ENCODE data around the gene KCNQ1.

DNA sequence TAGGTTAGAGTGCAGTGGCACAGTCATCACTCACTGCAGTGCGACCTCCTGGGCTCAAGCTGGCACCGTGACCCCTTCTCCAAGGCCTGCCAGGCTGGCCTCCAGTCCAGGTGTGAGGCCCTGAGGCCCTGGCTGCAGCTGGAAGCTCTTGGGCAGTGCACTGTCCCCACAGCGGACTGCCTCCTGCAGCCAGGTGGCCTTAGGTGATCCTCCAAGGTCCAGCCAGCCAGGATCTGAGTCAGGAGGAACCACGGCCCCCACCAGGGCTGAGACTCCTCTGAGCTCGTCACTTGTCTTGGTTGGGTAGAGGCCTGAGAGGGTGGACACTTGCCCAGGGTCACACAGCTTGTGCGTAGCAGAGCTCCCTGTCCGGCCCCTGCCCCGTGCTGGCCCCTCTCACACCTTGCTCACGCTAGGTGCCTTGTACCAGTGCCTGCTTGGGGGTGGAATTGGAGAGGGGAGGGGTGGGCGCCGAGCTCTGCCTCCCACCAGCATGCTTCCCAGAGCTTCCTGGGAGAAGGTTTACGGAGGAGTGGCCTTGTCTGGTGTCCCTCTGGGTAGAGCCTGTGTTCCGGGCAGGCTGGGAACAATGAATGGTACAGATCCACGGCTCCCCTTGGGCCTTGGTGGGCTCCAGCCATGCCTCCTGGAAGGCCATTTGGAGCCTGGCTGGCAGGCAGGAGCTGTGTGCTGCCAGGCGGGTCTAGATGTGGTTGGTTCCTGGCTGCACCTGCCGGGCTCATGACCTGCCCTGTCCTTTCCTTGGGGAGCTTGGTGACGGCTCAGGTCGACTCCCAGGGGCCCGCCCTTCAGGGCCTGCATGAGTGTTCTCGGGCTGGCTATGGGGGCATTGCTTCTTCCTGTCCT, 20.6 kb downstream of the KCNQ1 start:
- TF ChIP-seq POLR2A (IDR thresholded peaks at IDR 0.05; ENCODE audit: low read depth, low read length) (no peak), POLR2AphosphoS5 (IDR thresholded peaks at IDR 0.05; ENCODE audit: low read depth, low read length) (no peak), TAF1 (IDR thresholded peaks at IDR 0.05; ENCODE audit: low read depth, low read length) (no peak), POU2F2 (IDR thresholded peaks at IDR 0.05; ENCODE audit: low read depth, low read length) (no peak), SPI1 (IDR thresholded peaks at IDR 0.05; ENCODE audit: low read depth, low read length) (no peak)

All from GM12891 (cell line).